HG03442 (cell line): Measurements from ENCODE around the gene RPRML.

Experiments used
- ATAC-seq: cut with Tn5 transposase; IDR thresholded peaks from one replicate; pipeline ENCODE4 v1.9.1; 2021; ENCODE audit warnings: mild to moderate bottlenecking, moderate library complexity; ENCODE audit not compliant: unreplicated experiment

RPRML gene

GRCh38 chr17:46948544-46948943 lies 30.5 kb downstream of the RPRML start:
- no peak for ATAC-seq

DNA sequence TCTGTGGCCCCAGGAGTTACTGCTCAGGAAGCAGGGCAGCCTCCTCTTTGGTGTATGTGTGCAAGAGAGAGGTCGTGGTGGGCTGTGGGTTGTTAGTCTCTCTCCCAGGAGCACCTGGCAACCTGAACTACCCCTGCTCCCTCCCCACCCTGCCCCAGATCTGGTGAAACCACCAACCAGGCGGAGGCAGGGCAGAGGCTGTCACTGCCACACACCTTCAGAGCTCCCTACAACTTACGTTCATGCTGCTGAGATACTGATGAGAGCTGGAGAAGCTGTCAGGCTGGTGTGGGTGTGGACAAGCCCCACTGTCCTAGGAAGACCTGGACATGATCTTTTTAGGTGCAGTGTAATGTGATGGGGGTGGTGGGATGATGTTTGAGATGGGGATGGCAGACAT lies 31.8 kb downstream of the RPRML start:
- no peak for ATAC-seq

DNA sequence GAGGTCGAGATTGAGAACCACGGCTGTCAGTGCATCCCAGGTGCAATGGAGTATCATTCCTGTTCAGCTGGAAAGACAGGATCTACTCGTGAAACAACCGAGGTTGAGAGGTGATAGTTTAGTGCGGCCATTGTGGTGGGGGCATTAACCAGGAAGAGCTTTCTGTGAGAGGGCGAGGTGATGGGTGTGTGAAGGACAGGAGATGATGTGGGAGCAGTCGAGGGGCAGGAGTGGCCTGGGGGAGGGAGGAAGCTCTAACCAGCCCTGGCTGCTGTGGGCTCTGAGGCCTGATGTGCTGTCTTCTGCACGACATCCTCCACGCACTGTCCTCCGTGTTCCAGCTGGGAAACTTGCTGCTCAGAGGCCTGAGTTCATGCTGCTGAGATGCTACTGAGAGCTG lies 34.1 kb downstream of the RPRML start:
- no peak for ATAC-seq

GRCh38 chr17:46943501-46944393 lies 35.3 kb downstream of the RPRML start:
- no peak for ATAC-seq

DNA sequence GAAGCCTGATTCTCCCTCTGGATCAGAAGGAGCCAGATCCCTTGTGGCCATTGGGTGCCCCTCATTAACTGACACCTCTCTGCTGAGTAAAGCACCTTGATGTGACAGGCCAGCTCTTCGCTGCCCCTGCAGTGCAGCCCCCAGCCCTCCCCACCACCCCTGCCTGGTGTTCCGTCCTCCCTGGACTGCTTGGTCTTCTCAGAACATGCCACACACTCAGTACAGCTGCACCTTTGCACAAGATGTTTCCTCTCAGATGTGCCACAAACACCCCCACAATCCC lies 35.9 kb downstream of the RPRML start:
- no peak for ATAC-seq

DNA sequence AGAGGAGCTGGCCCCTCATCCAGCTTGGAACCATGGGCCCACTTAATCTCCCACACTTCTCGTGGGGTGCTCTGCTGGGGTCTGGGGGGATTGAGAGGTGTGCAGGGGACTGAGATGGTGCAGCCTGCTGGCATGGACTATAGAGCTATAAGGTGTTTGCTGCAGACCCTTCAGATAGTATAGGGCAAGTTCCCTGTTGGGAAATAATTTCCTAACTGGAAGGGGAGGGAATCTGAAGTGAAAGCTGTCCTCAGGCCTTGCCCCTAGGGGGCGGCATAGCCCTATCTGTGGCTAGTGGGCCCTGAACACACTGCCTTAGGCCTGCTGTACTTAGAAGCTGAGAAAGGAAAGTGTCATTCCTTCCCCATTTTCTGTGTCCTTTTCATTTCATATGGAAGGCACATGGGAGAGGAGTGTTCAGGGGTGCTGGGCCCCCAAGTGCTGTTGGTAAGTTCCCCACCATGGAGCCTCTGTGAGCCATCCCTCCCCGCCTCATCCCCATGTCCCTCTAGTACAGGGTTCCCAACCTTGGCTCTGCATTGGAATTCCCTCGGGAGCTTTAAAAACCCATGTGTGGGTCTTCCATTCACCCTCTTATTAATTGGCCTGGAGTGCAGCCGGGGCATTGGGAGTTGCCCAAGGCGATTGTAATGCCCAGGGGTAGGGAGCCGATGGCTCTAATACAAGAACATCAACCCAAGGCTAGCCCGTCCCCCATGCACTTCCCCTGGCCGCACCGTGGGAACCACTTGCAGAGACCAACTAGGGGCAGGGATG lies 36.4 kb downstream of the RPRML start:
- ATAC-seq: no peak

- no peak for ATAC-seq
Observed at GRCh38 chr17:46940692-46941404, 38.2 kb downstream of the RPRML start.

DNA sequence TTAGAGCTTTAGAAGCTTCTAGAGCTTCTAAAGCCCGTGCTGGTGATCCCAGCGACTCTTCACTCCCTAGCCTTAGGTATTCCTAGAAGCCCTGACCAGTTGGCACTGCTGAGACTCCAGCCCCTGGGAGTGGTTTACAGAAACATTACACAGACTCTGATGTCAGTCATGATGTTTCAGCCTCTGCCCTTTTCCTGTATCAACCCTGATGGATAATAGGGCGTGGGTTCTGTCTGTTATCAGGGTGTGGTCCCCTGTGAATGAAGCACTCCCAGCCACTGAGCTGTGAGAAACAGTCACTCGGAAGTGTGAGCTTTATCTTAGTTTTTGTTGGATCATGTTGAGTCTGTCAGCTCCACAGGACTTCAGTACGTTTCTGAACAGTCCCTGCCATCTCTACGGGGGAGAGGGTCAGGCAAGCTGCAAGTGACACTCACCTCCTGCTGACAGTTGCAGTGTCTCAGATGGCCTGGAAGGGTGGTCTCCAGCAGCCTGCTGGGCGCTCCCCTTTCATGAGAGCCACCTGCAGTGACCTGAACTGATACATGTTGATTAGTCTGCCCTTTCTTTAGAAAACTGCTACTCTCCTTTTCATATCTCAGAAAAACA lies 43.3 kb downstream of the RPRML start:
- ATAC-seq: no peak

DNA sequence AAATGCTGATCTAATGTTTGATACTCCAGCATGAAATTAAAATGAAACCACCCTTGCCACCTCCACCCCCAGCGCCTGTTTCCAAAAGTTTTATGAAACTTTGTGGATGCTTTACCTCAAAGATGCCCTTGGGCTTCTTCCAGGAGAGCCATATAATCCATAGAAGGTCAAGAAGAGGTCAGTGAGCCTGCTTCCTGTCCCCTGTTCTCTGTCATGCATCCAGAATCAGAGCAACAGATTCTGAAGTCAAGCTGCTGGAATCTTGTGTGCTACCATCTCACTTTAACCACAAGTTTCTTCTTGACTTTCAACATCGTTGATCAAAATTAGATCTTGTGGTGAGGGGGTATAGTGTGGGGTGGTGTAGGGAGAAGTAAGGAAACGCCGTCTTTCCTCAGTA lies 47.5 kb downstream of the RPRML start:
- no peak for ATAC-seq

GRCh38 chr17:46930051-46930450 lies 49.0 kb downstream of the RPRML start:
- ATAC-seq: no peak

- ATAC-seq: no peak
Observed at GRCh38 chr17:46929413-46929812, 49.6 kb downstream of the RPRML start.

DNA sequence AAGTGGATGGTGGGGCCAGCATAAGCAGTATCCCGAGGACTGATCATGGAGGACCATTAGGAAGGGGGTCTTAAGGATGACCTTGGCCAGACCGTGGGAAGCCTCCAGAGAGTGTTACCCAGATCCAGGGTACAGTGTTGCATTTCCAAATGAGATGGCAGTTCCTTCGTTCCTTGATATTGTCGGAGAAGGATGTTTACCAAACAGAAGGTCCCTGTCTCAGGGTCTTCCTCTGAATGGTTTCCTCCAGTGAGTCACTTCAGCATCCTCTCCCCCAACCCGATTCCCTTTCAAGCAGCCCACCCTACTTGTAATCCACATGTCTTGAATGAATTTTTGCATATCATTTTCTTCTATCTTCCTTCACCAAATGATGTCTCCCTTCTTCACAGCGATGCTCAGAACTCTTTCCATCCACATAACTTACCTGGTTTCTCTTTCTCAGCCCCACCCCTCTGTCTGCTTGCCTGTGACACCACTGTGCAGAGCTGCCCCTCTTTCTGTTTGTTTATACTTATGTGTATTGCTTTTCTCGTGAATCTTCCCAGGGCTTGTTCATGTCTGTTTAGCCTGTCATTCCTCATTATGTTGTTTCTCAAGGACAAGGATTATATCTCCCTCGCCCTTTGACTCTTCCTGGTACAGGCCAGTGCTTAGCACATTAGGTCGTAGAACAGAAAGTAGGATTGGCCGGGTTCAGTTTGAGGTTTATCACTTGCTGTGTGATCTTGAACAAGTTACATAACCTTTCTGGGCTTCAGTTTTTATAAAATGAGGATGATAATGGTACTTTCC lies 50.4 kb downstream of the RPRML start:
- no peak for ATAC-seq
